ENCODE data around the gene PARP9.
"Not testable (repeated sequence)": the region's sequence is repeated elsewhere in the genome, so short reads cannot be mapped to it uniquely, and the experiment has no call there.

The PARP9 gene

GRCh38 chr3:122576174-122576940, 12.3 kb upstream of the PARP9 start:
- peak; percentile 36 for DNase-seq (ENCODE audit: low read depth)

- no peak for DNase-seq (ENCODE audit: low read depth)
These were observed 8.9 kb upstream of the PARP9 start for GRCh38 chr3:122572940-122573412.

DNA sequence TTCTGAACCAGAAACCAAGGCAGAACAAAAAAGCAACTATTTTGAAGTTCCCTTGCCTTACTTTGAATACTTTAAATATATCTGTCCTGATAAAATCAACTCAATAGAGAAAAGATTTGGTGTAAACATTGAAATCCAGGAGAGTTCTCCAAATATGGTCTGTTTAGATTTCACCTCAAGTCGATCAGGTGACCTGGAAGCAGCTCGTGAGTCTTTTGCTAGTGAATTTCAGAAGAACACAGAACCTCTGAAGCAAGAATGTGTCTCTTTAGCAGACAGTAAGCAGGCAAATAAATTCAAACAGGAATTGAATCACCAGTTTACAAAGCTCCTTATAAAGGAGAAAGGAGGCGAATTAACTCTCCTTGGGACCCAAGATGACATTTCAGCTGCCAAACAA, 4.7 kb upstream of the PARP9 start:
- DNase-seq (ENCODE audit: low read depth), result no peak

GRCh38 chr3:122568131-122568530, 4.0 kb upstream of the PARP9 start:
- DNase-seq (ENCODE audit: low read depth), result not testable (repeated sequence)

- DNase-seq (ENCODE audit: low read depth), result no peak
These were observed 429 bp downstream of the PARP9 start for GRCh38 chr3:122563717-122564025.

DNA sequence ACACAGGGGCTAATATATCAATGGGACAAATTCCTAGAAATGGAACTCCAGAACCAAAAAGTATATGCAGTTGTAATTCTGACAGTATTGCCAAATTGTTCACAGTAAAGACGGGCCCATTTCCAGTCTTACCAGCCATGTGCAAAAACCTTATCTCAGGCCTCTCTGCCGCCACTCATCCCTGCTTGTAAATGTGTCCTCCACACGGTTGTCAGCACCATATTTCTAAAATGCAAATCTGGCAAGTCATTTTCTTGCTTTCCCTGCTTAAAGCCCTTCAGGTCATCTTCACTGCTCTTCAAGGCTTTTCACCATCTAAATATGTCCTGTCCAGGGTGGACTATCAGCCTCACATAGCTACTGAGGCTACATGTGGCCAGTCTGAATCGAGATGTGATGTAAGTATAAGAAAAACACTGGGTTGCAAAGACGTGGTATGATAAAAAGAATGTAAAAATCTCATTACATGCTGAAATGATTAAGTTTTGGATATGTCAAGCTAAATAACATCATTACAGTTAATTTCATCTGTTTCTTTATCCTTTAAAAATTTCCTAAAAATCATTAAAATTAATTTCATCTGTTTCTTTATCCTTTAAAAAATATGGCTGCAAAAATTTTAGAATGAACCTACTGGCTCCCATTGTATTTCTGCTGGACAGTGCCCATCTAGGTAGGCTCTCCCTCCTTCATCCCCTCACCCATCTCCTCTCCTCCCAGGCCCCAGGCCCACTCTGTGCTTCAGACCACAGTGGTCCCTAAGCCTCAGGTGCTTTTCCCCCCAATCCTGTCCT, 980 bp downstream of the PARP9 start:
- DNase-seq (ENCODE audit: low read depth), result no peak

- DNase-seq (ENCODE audit: low read depth), result peak; percentile 52
These were observed 3.4 kb downstream of the PARP9 start for GRCh38 chr3:122560680-122561079.

GRCh38 chr3:122559906-122560305, 4.2 kb downstream of the PARP9 start:
- DNase-seq (ENCODE audit: low read depth), result no peak

GRCh38 chr3:122558605-122559004, 5.5 kb downstream of the PARP9 start:
- no peak for DNase-seq (ENCODE audit: low read depth)

DNA sequence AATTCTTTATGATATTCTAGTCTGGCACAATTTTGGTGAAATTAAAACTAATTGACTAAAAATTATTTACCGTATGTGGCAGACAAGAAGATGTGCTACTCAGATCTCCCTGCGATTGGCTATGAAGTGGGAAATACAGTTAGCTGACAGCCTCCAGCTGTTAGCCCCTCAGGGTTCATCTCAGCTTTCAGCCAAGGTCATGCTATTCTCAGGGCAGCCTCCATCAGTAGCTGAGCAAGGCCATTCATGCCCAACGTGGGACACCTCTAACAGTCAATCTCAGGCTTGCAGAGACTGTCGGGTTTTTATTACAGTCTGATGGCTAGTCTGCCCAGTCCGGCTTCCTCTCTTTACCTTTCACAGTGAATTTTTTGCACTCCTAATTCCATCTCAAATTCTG, 6.7 kb downstream of the PARP9 start:
- DNase-seq (ENCODE audit: low read depth), result no peak

DNA sequence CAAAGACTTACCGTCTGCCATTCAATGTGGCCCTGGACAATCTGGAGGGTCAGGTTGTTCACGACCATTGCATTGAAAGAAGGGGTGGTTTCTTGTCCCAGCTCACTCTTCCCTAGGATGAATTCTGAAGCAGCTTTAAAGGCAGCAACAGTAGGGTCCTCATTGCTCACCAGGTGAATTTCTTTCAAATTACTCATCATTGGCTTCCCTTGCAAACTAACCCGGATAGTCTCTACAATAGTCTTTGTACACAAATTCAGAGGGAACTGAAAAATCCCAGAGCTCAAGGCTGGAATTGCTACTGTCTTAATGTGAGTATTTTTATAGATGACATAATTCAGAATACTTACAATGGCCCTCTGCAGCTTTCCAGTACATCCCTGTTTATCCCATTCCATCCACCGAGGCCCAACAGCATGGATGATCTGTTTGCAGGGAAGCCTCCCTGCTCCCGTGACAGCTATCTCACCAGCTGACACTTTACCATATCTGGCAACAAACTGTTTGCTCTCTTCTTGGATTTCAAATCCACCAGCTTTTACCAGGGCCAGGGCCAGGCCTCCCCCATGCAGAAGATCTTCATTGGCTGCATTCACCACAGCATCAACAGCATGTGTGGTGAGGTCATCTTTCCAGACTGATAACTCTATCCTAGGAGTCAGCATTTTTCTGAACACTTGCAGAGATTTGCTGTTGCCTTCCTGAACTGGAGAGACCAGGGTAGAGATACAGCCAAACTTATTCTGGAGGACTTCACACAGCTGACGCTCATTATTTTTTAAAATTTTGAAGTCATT, 8.6 kb downstream of the PARP9 start:
- DNase-seq (ENCODE audit: low read depth), result no peak

DNA sequence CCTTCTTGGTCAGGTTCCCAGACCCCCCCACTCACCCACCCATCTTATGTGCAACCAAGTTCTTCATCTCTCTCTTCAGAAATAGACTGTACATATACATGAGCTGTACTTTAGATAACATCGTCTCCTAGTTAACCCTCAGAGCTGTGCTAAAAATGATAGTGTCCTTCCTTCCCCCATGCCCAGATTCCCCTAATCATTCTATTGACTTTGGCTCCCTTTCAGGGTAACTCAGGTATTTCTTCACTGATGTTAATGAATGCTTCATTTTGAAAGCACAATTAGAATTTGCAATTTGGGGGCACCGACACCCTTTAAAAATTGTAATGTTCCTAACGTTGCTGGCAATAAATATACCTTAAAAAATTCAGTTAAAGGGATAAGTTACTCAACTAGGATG, 10.9 kb downstream of the PARP9 start:
- no peak for DNase-seq (ENCODE audit: low read depth)

DNA sequence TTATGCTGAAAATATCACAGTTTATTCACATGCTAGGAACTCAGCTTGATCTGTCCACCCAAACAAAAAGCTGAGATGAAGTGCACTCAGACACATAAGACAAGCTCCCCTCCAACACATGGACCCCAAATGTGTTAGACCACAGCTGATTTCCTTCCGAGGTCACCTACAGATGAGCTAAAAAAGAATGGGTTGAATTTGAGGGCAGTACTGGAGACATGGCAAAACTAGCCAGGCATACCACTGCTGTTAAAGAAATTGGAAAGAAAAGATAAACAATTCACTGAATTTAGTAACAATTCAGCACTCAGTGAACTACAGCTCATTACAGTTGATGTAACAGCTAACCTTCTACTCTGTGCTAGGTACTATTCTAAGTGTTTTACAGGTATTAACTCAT, 15.5 kb downstream of the PARP9 start:
- DNase-seq (ENCODE audit: low read depth), result no peak

- DNase-seq (ENCODE audit: low read depth), result no peak
These were observed 16.0 kb downstream of the PARP9 start for GRCh38 chr3:122548076-122548475.

DNA sequence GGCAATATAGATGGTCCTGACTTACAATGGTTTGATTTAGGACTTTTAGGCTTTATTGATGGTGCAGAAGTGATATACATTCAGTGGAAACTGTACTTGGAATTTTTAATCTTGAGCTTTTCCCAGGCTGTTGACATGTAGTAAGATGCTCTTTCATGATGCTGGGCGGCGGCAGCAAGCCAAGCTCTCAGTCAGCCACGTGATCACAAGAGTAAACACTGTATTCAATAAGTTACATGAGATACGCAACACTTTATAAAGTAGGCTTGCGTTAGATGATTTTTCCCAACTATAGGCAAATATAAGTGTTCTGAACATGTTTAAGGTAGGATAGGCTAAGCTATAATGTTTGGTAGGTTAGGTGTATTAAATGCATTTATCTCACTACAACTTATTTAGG, 17.9 kb downstream of the PARP9 start:
- no peak for DNase-seq (ENCODE audit: low read depth)

DNA sequence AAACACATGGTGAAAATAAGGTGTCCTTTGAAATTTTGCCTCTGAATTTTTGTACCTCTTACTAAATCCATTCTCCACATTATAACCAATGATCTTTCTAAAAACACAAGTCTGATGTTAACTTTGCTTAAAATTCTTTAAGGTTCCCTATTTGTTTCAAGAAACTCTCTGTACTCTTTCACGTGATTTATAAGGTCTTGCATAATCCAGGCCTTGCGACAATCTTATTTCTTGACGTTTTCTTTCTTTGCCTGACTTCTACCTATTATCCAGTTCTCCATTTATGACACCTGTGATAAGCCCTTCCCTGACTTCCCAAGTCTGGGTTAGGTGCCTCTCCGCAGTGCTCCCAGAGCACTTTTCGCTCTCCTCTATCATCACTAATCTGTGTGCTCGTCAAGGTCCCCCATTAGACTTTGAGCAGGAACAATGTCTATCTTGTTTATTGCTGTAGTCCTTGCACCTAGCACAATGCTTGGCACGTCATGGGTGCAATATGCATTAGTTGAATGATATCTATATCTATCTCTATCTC, 25.1 kb downstream of the PARP9 start:
- DNase-seq (ENCODE audit: low read depth), result no peak

DNA sequence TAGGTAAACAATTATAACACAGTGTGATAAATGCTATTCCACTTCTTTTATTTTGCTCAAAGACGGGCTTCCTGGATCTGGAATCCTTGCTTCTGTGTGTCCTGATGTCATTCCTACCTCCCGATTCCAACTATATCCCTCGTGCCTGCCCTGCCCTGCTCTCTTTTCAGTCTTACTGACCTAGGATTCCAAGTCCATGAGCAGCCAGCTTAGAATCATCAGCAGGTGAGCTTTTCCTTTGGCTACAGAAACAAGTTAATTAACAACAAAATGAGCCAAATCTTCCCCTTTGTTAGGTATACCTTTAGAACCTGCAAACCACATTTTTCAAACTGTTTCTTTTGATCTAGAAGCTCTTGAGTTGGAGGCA, 27.5 kb downstream of the PARP9 start:
- no peak for DNase-seq (ENCODE audit: low read depth)

DNA sequence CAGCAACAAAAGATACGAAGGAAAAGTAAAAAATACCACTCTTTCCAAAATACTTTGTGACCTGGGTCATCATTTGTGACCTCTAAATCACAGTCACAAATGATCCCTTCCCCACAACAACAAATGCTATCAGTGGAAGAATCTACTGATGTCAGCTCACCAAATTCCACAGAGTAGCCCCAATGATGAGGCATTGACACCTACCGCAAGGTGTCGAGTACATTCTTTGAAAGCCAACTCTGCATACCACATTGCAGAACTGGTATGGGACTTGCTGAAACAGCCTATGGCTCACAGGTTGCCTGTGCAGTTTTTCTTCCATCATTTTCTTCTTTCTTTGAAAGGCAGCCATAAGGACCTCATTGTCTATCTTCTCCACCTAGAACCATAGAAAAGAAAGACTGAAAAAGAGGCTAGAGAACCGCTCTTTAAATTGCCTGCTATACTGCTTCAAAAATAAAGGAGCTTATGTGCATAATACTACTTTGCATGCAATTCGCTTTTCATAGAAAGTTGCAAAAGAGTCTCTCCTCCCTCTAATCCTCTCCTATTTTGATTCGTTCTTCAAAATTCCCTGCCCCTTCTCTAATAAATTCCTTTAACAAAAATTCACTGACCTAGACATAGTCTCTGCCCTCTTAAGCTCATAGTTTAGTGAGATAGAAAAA, 28.0 kb downstream of the PARP9 start:
- no peak for DNase-seq (ENCODE audit: low read depth)

DNA sequence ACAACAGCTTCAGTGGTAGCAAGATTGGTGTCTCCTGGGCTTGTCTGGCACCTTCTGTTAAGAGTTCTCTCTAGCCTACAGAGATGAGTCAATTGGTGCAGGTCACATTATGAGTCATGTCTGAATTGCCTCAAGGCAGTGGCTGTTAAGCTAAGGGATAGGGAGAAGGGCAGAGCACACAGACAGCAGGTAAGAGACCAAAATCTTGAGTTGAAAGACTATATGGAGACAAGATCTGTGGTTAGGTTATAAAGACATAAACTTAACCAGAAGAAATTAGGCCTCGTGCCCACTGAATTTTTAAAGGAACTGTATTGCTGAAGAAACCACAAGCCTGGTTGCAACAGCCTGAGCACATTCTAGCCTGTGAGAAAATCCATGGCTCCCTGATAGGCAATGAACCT, 30.2 kb downstream of the PARP9 start:
- peak; percentile 31 for DNase-seq (ENCODE audit: low read depth)

DNA sequence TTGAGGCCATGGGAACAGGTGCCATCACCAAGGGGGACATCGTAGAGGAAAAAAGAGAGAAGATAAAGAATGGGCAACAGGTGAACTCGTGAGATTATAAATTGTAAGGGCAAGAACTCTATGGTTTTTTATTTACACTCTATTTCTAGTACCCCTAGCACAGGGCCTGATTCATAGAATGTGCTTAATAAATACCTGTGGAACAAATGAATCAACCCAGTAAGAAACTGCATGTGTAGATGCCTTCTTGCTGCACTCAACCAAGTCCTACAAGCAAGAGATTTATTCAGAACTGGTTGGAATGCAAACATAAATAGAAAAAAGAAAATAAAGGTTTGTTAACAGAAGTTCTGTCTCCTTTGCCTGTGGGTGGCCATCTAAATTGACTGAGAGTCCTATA, 30.6 kb downstream of the PARP9 start:
- no peak for DNase-seq (ENCODE audit: low read depth)

DNA sequence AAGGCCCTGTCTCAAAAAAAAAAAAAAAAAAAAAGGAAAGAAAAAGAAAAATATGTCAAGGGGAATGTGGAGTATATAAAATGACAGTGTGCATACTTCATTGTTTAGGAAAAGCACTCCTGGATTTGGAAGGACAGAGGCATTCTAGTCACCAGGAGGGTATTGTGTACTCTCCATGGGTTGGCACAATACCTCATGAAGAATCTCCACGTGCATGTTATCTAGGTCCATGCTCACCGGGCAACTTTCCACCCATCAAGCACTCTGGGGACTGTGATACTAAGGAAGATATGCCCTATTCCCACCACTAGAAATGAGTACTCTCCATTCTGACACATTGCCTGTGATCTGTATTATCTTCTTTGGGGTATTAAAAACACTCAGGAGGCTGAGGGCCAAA, 33.9 kb downstream of the PARP9 start:
- DNase-seq (ENCODE audit: low read depth), result no peak

GRCh38 chr3:122523317-122523716, 40.8 kb downstream of the PARP9 start:
- DNase-seq (ENCODE audit: low read depth), result no peak
